SU-DHL-6 (cell line): Measurements from ENCODE around the gene CLDN3.

Source experiments
- CTCF ChIP-seq: fragments of 200-600 bp; sonication (generic); IDR thresholded peaks from one replicate; pipeline ENCODE4 v1.5.1; 2017; ENCODE audit warnings: antibody characterized with exemption, mild to moderate bottlenecking, low read length, moderate library complexity; ENCODE audit not compliant: insufficient read depth, poor library complexity, severe bottlenecking
- EZH2phosphoT487 ChIP-seq: fragments of 200-600 bp; sonication (generic), shearing (Covaris generic); conservative IDR thresholded peaks from 2 replicates; pipeline ENCODE4 v1.6.1; 2018; ENCODE audit warnings: mild to moderate bottlenecking, antibody characterized with exemption, low read length, moderate library complexity, mixed read lengths

- TF ChIP-seq CTCF (no peak), EZH2phosphoT487 (no peak)
Measured at GRCh38 chr7:73726083-73726466, 44.0 kb downstream of the CLDN3 start.
